HG02970 (cell line): ENCODE data around the gene LFNG.
"Not testable (repeated sequence)": the region's sequence is repeated elsewhere in the genome, so short reads cannot be mapped to it uniquely, and the experiment has no call there.

Source experiments
- ATAC-seq: cut with Tn5 transposase; IDR thresholded peaks from one replicate; pipeline ENCODE4 v1.9.1; 2021; ENCODE audit warnings: mild to moderate bottlenecking, moderate library complexity, moderate number of reproducible peaks; ENCODE audit not compliant: unreplicated experiment, low FRiP score

LFNG gene

GRCh38 chr7:2527505-2528467 lies 8.2 kb downstream of the LFNG start:
- no peak for ATAC-seq

- ATAC-seq = no peak
Observed at GRCh38 chr7:2528481-2529095, 9.0 kb downstream of the LFNG start.

GRCh38 chr7:2529161-2530070 lies 9.8 kb downstream of the LFNG start:
- ATAC-seq = no peak

GRCh38 chr7:2530071-2530987 lies 10.8 kb downstream of the LFNG start:
- no peak for ATAC-seq

GRCh38 chr7:2530994-2531795 lies 11.6 kb downstream of the LFNG start:
- not testable (repeated sequence) for ATAC-seq

- ATAC-seq = not testable (repeated sequence)
Observed at GRCh38 chr7:2531796-2532110, 12.2 kb downstream of the LFNG start.

- ATAC-seq = not testable (repeated sequence)
Observed at GRCh38 chr7:2532199-2532772, 12.7 kb downstream of the LFNG start.

GRCh38 chr7:2532816-2533215 lies 13.2 kb downstream of the LFNG start:
- not testable (repeated sequence) for ATAC-seq

- ATAC-seq = not testable (repeated sequence)
Observed at GRCh38 chr7:2533566-2533965, 14.0 kb downstream of the LFNG start.

- not testable (repeated sequence) for ATAC-seq
Observed at GRCh38 chr7:2534214-2534613, 14.6 kb downstream of the LFNG start.

- not testable (repeated sequence) for ATAC-seq
Observed at GRCh38 chr7:2535872-2536627, 16.5 kb downstream of the LFNG start.

GRCh38 chr7:2537981-2538851 lies 18.6 kb downstream of the LFNG start:
- no peak for ATAC-seq

- ATAC-seq = no peak
Observed at GRCh38 chr7:2539031-2539911, 19.7 kb downstream of the LFNG start.

- ATAC-seq = no peak
Observed at GRCh38 chr7:2540133-2540532, 20.6 kb downstream of the LFNG start.

GRCh38 chr7:2540641-2541051 lies 21.1 kb downstream of the LFNG start:
- ATAC-seq = no peak
